GM19467 (cell line): ENCODE measurements around the gene MYH14.
A peak's percentile ranks its signal among the peaks of the same experiment; 100 is the strongest.
"Not testable (repeated sequence)": the region's sequence is repeated elsewhere in the genome, so short reads cannot be mapped to it uniquely, and the experiment has no call there.

Source experiments
- ATAC-seq: cut with Tn5 transposase; IDR thresholded peaks from one replicate; pipeline ENCODE4 v1.9.1; 2021; ENCODE audit warnings: mild to moderate bottlenecking, moderate library complexity; ENCODE audit not compliant: unreplicated experiment

MYH14 gene

GRCh38 chr19:50330365-50331078 lies 127.1 kb downstream of the MYH14 start:
- ATAC-seq, result peak; percentile 36

GRCh38 chr19:50331221-50331993 lies 128.0 kb downstream of the MYH14 start:
- no peak for ATAC-seq

- ATAC-seq, result no peak
These were observed 128.5 kb downstream of the MYH14 start for GRCh38 chr19:50331994-50332243.

GRCh38 chr19:50332244-50333038 lies 129.0 kb downstream of the MYH14 start:
- no peak for ATAC-seq

- peak; percentile 39 for ATAC-seq
These were observed 129.9 kb downstream of the MYH14 start for GRCh38 chr19:50333235-50333736.

GRCh38 chr19:50333737-50334617 lies 130.6 kb downstream of the MYH14 start:
- ATAC-seq, result peak; percentile 20

- no peak for ATAC-seq
These were observed 131.5 kb downstream of the MYH14 start for GRCh38 chr19:50334741-50335421.

- ATAC-seq, result not testable (repeated sequence)
These were observed 133.6 kb downstream of the MYH14 start for GRCh38 chr19:50337031-50337430.

GRCh38 chr19:50340331-50340730 lies 136.9 kb downstream of the MYH14 start:
- ATAC-seq, result no peak

- ATAC-seq, result no peak
These were observed 137.7 kb downstream of the MYH14 start for GRCh38 chr19:50341091-50341564.

- peak; percentile 45 for ATAC-seq
These were observed 141.4 kb downstream of the MYH14 start for GRCh38 chr19:50344661-50345318.

GRCh38 chr19:50347089-50347581 lies 143.7 kb downstream of the MYH14 start:
- ATAC-seq, result peak; percentile 52

GRCh38 chr19:50349277-50350057 lies 146.0 kb downstream of the MYH14 start:
- no peak for ATAC-seq

- no peak for ATAC-seq
These were observed 148.8 kb downstream of the MYH14 start for GRCh38 chr19:50352242-50352641.

- ATAC-seq, result not testable (repeated sequence)
These were observed 150.1 kb downstream of the MYH14 start for GRCh38 chr19:50353487-50353880.

GRCh38 chr19:50356691-50357177 lies 153.3 kb downstream of the MYH14 start:
- no peak for ATAC-seq

GRCh38 chr19:50357178-50358100 lies 154.0 kb downstream of the MYH14 start:
- ATAC-seq, result no peak
